B cell (primary cell): ENCODE results near the gene AMZ1.

ENCODE experiments used
- CTCF ChIP-seq: fragments of 200-600 bp; IDR thresholded peaks from one replicate; pipeline ENCODE4 v1.8.0; 2022; ENCODE audit warnings: antibody characterized with exemption, mild to moderate bottlenecking
- EZH2 ChIP-seq: IDR thresholded peaks from 2 replicates; pipeline ENCODE4 v1.6.1; 2012; ENCODE audit warnings: borderline replicate concordance, low read depth, mild to moderate bottlenecking, moderate library complexity, low read length; ENCODE audit not compliant: insufficient read depth, poor library complexity, severe bottlenecking

- TF ChIP-seq CTCF (no peak), EZH2 (no peak)
These were observed 10.7 kb downstream of the AMZ1 start for GRCh38 chr7:2698581-2699288.
